HEK293T (cell line): ENCODE data around the gene MAD2L2.

ENCODE experiments used
- CTCF ChIA-PET: fragments of 350-600 bp; formaldehyde crosslinking; extraction: SDS; loops from one replicate; lab custom pipeline; 2021; ENCODE audit warnings: antibody characterized with exemption, inconsistent platforms; lab: Yijun Ruan, JAX
- POLR2A ChIA-PET: fragments of 350-600 bp; formaldehyde crosslinking; extraction: SDS; loops from one replicate; lab custom pipeline; 2020; ENCODE audit warnings: antibody characterized with exemption, inconsistent platforms; lab: Yijun Ruan, JAX
- DNase-seq: peaks from one replicate; pipeline ENCODE4 v3.0.0; 2012; ENCODE audit warnings: mixed read lengths; ENCODE audit errors: extremely low spot score
- ARNT ChIP-seq: fragments of 450-650 bp; IDR thresholded peaks from 2 replicates; pipeline ENCODE4 v1.6.1; 2017; ENCODE audit warnings: mild to moderate bottlenecking
- BHLHE40 ChIP-seq: fragments of 450-650 bp; IDR thresholded peaks from 2 replicates; pipeline ENCODE4 v1.6.1; 2016; ENCODE audit warnings: mild to moderate bottlenecking, moderate library complexity, borderline replicate concordance
- CTBP1 ChIP-seq: fragments of 450-650 bp; IDR thresholded peaks from 2 replicates; pipeline ENCODE4 v1.6.1; 2016; ENCODE audit warnings: borderline replicate concordance
- ELF4 ChIP-seq: fragments of 450-650 bp; IDR thresholded peaks from 2 replicates; pipeline ENCODE4 v1.6.1; 2017; ENCODE audit warnings: antibody characterized with exemption
- FOXA1 ChIP-seq: fragments of 450-650 bp; IDR thresholded peaks from 2 replicates; pipeline ENCODE4 v1.6.1; 2016; ENCODE audit warnings: mild to moderate bottlenecking
- FOXK2 ChIP-seq: fragments of 450-650 bp; IDR thresholded peaks from 2 replicates; pipeline ENCODE4 v1.6.1; 2016; ENCODE audit warnings: mild to moderate bottlenecking
- FOXM1 ChIP-seq: fragments of 450-650 bp; IDR thresholded peaks from 2 replicates; pipeline ENCODE4 v1.6.1; 2017; ENCODE audit warnings: mild to moderate bottlenecking, borderline replicate concordance
- HDGF ChIP-seq: fragments of 450-650 bp; IDR thresholded peaks from 2 replicates; pipeline ENCODE4 v1.6.1; 2017; ENCODE audit warnings: antibody characterized with exemption, borderline replicate concordance
- L3MBTL2 ChIP-seq: fragments of 450-650 bp; conservative IDR thresholded peaks from 2 replicates; pipeline ENCODE4 v1.6.1; 2016; ENCODE audit warnings: mild to moderate bottlenecking
- LEF1 ChIP-seq: fragments of 450-650 bp; IDR thresholded peaks from 2 replicates; pipeline ENCODE4 v1.6.1; 2017; ENCODE audit warnings: mild to moderate bottlenecking, borderline replicate concordance
- NFRKB ChIP-seq: fragments of 450-650 bp; IDR thresholded peaks from 2 replicates; pipeline ENCODE4 v1.6.1; 2016; ENCODE audit warnings: mild to moderate bottlenecking, moderate library complexity
- PKNOX1 ChIP-seq: fragments of 450-650 bp; IDR thresholded peaks from 2 replicates; pipeline ENCODE4 v1.6.1; 2016
- SP1 ChIP-seq: fragments of 450-650 bp; IDR thresholded peaks from 2 replicates; pipeline ENCODE4 v1.6.1; 2017
- SUZ12 ChIP-seq: fragments of 450-650 bp; IDR thresholded peaks from 2 replicates; pipeline ENCODE4 v1.6.1; 2016; ENCODE audit warnings: mild to moderate bottlenecking
- TARDBP ChIP-seq: fragments of 450-650 bp; IDR thresholded peaks from 2 replicates; pipeline ENCODE4 v1.6.1; 2016
- ZNF384 ChIP-seq: fragments of 450-650 bp; IDR thresholded peaks from 2 replicates; pipeline ENCODE4 v1.6.1; 2016

Gene MAD2L2

GRCh38 chr1:11688506-11688905 is 7.6 kb upstream of the MAD2L2 start:
- ChIA-PET POLR2A (interaction anchor here (0.6 kb wide), 1 partner anchor 20 kb away, joined by 3 read pairs; no protein-coding TSS in a partner anchor), CTCF (no interaction called here)
- TF ChIP-seq LEF1, result no peak
- no peak for TF ChIP-seq CTBP1
- no peak for TF ChIP-seq TARDBP
- TF ChIP-seq ZNF384, result no peak
- no peak for TF ChIP-seq ELF4
- no peak for TF ChIP-seq ARNT
- no peak for TF ChIP-seq SP1
- no peak for TF ChIP-seq SUZ12
- no peak for DNase-seq

GRCh38 chr1:11685210-11685752 is 4.3 kb upstream of the MAD2L2 start:
- no peak for DNase-seq
- ChIA-PET CTCF (interaction anchor here (0.5 to 0.6 kb wide), 2 partner anchors 35 to 543 kb away, joined by 3 read pairs; no protein-coding TSS in a partner anchor), POLR2A (no interaction called here)
- TF ChIP-seq FOXA1 (no peak), PKNOX1 (no peak), FOXK2 (no peak), TARDBP (no peak), HDGF (no peak), ARNT (no peak), SUZ12 (no peak), BHLHE40 (no peak), L3MBTL2 (no peak), SP1 (no peak), CTBP1 (no peak), ELF4 (no peak), NFRKB (no peak), LEF1 (no peak)

DNA sequence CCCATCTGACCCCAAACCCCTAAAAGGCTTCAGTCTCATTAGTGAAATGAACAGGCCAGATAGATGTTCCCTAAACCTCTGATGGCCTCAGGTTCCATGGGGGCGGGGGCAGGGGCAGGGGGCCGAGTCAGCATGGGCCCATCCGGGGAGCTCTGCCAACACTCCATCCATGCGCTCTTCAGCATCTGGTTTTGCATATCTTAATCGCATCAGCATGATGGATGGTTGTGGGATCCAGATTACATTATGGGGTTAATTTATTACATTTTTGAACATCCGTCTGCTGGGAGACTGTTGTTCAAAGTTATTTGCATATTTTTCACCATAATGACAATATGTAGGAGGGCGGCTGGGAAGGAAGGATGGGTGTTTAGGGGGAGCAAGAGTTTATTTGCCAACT is 3.1 kb upstream of the MAD2L2 start:
- CTCF ChIA-PET, result no interaction called here

DNA sequence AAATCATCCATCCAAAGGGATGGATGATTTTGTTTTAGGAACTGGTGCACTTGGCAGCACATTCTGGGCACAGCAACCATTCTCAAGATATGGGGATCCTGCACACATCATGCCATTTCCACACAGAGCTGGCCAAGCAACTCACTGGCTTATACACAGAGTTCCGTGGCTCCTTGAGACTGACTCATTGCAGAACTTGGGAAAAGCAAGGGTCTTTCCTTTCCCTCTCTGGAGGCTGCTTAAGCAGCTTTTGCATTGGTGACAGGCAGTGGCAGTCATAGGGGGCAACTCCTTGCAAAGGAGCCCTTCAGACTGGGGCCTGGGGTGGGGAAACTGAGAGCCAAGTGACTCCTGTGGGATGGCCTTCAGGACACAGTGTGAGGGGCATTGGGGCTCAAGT is 1.9 kb upstream of the MAD2L2 start:
- DNase-seq, result no peak
- CTCF ChIA-PET, result interaction anchor here (0.6 to 1.9 kb wide), 5 partner anchors 19 to 161 kb away, joined by 3 to 6 read pairs (median 6); partner anchors contain the start of gene FBXO6
- no peak for TF ChIP-seq SP1
- TF ChIP-seq ZNF384, result no peak
- TF ChIP-seq L3MBTL2, result no peak
- no peak for TF ChIP-seq FOXK2
- TF ChIP-seq BHLHE40, result no peak
- TF ChIP-seq SUZ12, result no peak
- TF ChIP-seq ELF4, result no peak
- POLR2A ChIA-PET, result no interaction called here

More for the DNA sequence above, 3.1 kb upstream of the MAD2L2 start:
- no peak for TF ChIP-seq ELF4
- no peak for TF ChIP-seq LEF1
- TF ChIP-seq HDGF, result no peak
- no peak for TF ChIP-seq TARDBP
- TF ChIP-seq L3MBTL2, result no peak
- TF ChIP-seq ARNT, result no peak
- no peak for TF ChIP-seq FOXA1
- no peak for TF ChIP-seq SUZ12
- TF ChIP-seq FOXK2, result no peak
- no peak for TF ChIP-seq FOXM1
- TF ChIP-seq NFRKB, result no peak
- no peak for TF ChIP-seq ZNF384
- POLR2A ChIA-PET, result no interaction called here
- no peak for DNase-seq

GRCh38 chr1:11682287-11682771 is 1.4 kb upstream of the MAD2L2 start:
- ChIA-PET CTCF (interaction anchor here (0.6 to 1.9 kb wide), 6 partner anchors 11 to 161 kb away, joined by 3 to 6 read pairs (median 6); partner anchors contain the start of gene FBXO6), POLR2A (interaction anchor here (0.8 to 2.2 kb wide), 7 partner anchors 8 to 54 kb away, joined by 3 to 16 read pairs (median 3); partner anchors contain the start of genes AGTRAP and DRAXIN)
- no peak for TF ChIP-seq BHLHE40
- no peak for TF ChIP-seq HDGF
- TF ChIP-seq SP1, result no peak
- TF ChIP-seq LEF1, result no peak
- no peak for TF ChIP-seq FOXM1
- no peak for TF ChIP-seq L3MBTL2
- no peak for TF ChIP-seq FOXA1
- no peak for TF ChIP-seq ELF4
- TF ChIP-seq SUZ12, result no peak
- no peak for TF ChIP-seq CTBP1
- no peak for TF ChIP-seq FOXK2
- no peak for DNase-seq

GRCh38 chr1:11680270-11681070 is 478 bp downstream of the MAD2L2 start:
- ChIA-PET CTCF (interaction anchor here (0.6 kb wide), 1 partner anchor 38 kb away, joined by 3 read pairs; no protein-coding TSS in a partner anchor), POLR2A (interaction anchor here (0.7 to 2.2 kb wide), 6 partner anchors 9 to 30 kb away, joined by 3 to 16 read pairs (median 4); partner anchors contain the start of gene DRAXIN)
- DNase-seq, result peak; percentile 50
- TF ChIP-seq HDGF, result no peak
- peak; percentile 46 for TF ChIP-seq L3MBTL2

DNA sequence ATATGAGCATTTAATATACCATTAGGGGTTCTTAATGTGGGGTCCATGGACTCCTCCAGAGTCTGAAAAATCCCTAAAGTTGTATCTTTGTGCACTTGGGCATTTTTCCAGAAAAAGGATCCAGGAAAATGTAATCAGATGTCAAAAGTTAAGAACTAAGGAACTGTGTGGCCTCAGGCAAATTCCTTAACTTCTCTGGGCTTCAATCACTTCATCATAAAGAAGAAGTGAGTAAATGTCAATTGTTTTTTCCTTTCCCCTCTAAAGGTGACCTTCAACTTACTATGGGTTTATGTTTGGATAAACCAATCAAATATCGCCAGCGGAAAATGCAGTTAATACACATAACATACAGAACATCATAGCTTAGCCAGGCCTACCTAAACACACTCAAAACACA is 2.5 kb downstream of the MAD2L2 start:
- ChIA-PET POLR2A (no interaction called here), CTCF (no interaction called here)

More for the DNA sequence above, 2.5 kb downstream of the MAD2L2 start:
- DNase-seq, result no peak
- TF ChIP-seq NFRKB, result no peak
- TF ChIP-seq CTBP1, result no peak
- TF ChIP-seq FOXK2, result no peak
- TF ChIP-seq PKNOX1, result no peak
- no peak for TF ChIP-seq TARDBP
- no peak for TF ChIP-seq SP1
- no peak for TF ChIP-seq ELF4
- TF ChIP-seq BHLHE40, result no peak
- TF ChIP-seq FOXA1, result no peak
- no peak for TF ChIP-seq ZNF384
- TF ChIP-seq FOXM1, result no peak
- TF ChIP-seq HDGF, result no peak
